ENCODE measurements around the gene MCM9. TPM values are rescaled to one million over a fixed set of nuclear protein-coding genes. Genes with fewer than 3 reads are reported as not detected.

MCM9 gene
- total RNA-seq, 1 experiment from 2014 or later = 18.6 TPM

DNA sequence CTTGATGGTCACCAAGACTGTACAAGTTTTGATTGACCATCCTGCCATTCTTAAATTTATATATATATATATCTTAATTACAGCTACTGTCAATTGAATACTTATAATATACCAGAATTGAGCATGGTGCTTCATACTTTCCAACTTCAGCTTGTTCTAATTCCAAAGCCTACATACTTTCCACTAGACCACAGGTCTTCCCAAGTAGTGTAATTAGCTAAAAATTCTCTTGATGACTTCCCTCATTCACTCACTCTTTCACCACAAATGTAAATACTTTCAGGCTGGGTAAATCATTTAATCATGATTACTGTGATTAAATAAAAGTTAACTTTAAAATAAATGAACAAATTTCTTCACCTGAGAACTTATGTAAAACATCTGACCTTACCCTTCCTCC lies 37.6 kb downstream of the MCM9 start:
- no peaks in the 10 kb centered on the region for H3K27me3 ChIP-seq (ENCODE audit: insufficient read depth, low read length)
- no peaks in the 10 kb centered on the region for H4K20me1 ChIP-seq (ENCODE audit: control insufficient read depth, insufficient read depth, insufficient read length)
- H3K4me1 Mint-ChIP-seq = peaks cover 36 to 39% of the 10 kb centered on the region in 2 experiments
- no peak overlapping the region for H2BK15ac ChIP-seq (ENCODE audit: low read depth, low read length)
- no peak overlapping the region for H4K8ac ChIP-seq (replicated peaks; ENCODE audit: insufficient read length, low read depth, low read length)
- no peak overlapping the region for H2AK5ac ChIP-seq (ENCODE audit: insufficient read length, low read length)
- H3K4me1 ChIP-seq (ENCODE audit: insufficient read depth, low read length) = peaks cover 3% of the 10 kb centered on the region; the same call in 1 of the 2 replicates
- no peak overlapping the region for H2BK20ac ChIP-seq (ENCODE audit: low read depth, low read length, poor library complexity, severe bottlenecking)
- no peak overlapping the region for H3K14ac ChIP-seq (ENCODE audit: insufficient read depth, low read length)
- H3K9ac ChIP-seq (ENCODE audit: extremely low read depth, insufficient read length, low read length) = no peak overlapping the region
- H3K27me3 Mint-ChIP-seq (ENCODE audit: low read depth) = no peaks in the 10 kb centered on the region
- no peak overlapping the region for H4K5ac ChIP-seq (ENCODE audit: insufficient read length, low read depth, low read length)
- H3K9me3 ChIP-seq (ENCODE audit: control insufficient read depth, low read depth, low read length) = no peaks in the 10 kb centered on the region
- H3T11ph ChIP-seq (ENCODE audit: low read length) = no peak overlapping the region
- H3K4me3 Mint-ChIP-seq = peak overlapping the region in 1 of 2 experiments; percentile 15; a peak in 2 of 5 replicates
- 0 out of 5 replicates have a peak, but pooled peaks cover 0 to 2% of the 10 kb centered on the region in 2 experiments for H3K9me3 Mint-ChIP-seq
- no peak overlapping the region for H3K23ac ChIP-seq (ENCODE audit: insufficient read length, low read depth, low read length)
- no peaks in the 10 kb centered on the region for H3K23me2 ChIP-seq (ENCODE audit: insufficient read length, low read depth, low read length, poor library complexity, severe bottlenecking)
- H3K27ac Mint-ChIP-seq = peak overlapping the region in 2 of 3 experiments; percentile 72 to 73; a peak in 3 of 7 replicates
- H3K27ac ChIP-seq (ENCODE audit: insufficient read length, low read depth, low read length) = no peak overlapping the region
- no peak overlapping the region for H2AFZ ChIP-seq (ENCODE audit: low read length)
- no peak overlapping the region for H2BK12ac ChIP-seq (ENCODE audit: insufficient read length, low read depth, low read length)
- H2BK5ac ChIP-seq (ENCODE audit: insufficient read length, low read length) = no peak overlapping the region
- TF ChIP-seq, protein P1, sequence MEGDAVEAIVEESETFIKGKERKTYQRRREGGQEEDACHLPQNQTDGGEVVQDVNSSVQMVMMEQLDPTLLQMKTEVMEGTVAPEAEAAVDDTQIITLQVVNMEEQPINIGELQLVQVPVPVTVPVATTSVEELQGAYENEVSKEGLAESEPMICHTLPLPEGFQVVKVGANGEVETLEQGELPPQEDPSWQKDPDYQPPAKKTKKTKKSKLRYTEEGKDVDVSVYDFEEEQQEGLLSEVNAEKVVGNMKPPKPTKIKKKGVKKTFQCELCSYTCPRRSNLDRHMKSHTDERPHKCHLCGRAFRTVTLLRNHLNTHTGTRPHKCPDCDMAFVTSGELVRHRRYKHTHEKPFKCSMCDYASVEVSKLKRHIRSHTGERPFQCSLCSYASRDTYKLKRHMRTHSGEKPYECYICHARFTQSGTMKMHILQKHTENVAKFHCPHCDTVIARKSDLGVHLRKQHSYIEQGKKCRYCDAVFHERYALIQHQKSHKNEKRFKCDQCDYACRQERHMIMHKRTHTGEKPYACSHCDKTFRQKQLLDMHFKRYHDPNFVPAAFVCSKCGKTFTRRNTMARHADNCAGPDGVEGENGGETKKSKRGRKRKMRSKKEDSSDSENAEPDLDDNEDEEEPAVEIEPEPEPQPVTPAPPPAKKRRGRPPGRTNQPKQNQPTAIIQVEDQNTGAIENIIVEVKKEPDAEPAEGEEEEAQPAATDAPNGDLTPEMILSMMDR (conservative IDR thresholded peaks at IDR 0.05) = no peak
- H3K79me1 ChIP-seq (ENCODE audit: insufficient read depth, low read depth, low read length, poor library complexity, severe bottlenecking) = no peaks in the 10 kb centered on the region
- H2BK120ac ChIP-seq (ENCODE audit: low read depth, low read length, poor library complexity, severe bottlenecking) = no peak overlapping the region
- no peak overlapping the region for H3K18ac ChIP-seq (ENCODE audit: insufficient read length, low read depth, low read length)
- DNase-seq = no peak
- H3K56ac ChIP-seq (ENCODE audit: insufficient read length, low read depth, low read length) = no peak overlapping the region
- H3K4ac ChIP-seq (ENCODE audit: low read depth, low read length) = no peak overlapping the region
- no peak overlapping the region for H3K4me2 ChIP-seq (ENCODE audit: insufficient read depth, insufficient read length, low read length)
- no peak overlapping the region for H4K91ac ChIP-seq (ENCODE audit: insufficient read length, low read depth, low read length)
- peaks cover 13 to 37% (median 36%) of the 10 kb centered on the region in 3 experiments for H3K36me3 Mint-ChIP-seq (ENCODE audit: insufficient read depth in 1 of 3, low read depth in 3 of 3)
- peaks cover 31% of the 10 kb centered on the region; the same call in 1 of the 2 replicates for H3K79me2 ChIP-seq (ENCODE audit: insufficient read depth, low read length)

All from H9 (cell line).